Measurements from ENCODE around the gene TNFSF4.

- TF ChIP-seq CTCF (IDR thresholded peaks at IDR 0.05; ENCODE audit: insufficient read depth, low read depth, low read length) (no peak), EZH2 (IDR thresholded peaks at IDR 0.05; ENCODE audit: insufficient read depth, low read length) (no peak)
Measured at GRCh38 chr1:173191011-173191705, 16.0 kb downstream of the TNFSF4 start.
